K562 (cell line): ENCODE results near the gene GLT1D1. TPM values are rescaled to one million over a fixed set of nuclear protein-coding genes. Genes with fewer than 3 reads are reported as not detected.

Experiments
- ATAC-seq: fragments of 200-7000 bp; cut with Tn5 transposase; 3 replicates; pipeline ENCODE4 v1.9.1; 2020; ENCODE audit warnings: moderate library complexity
- BruUV-seq: library from RNA; stranded (reverse); fragments of 400-500 nt; replicated peaks from 2 replicates; lab custom pipeline; 2021; lab: Mats Ljungman, UMichigan
- CTCF ChIA-PET: fragments of 300-600 bp; formaldehyde crosslinking; extraction: SDS; loops from one replicate; lab custom pipeline; 2021; ENCODE audit warnings: low intra/inter-chr PET ratio; lab: Yijun Ruan, JAX
- POLR2A ChIA-PET: fragments of 300-600, 350-650 bp; sonication (Branson Sonifier 250); formaldehyde crosslinking; extraction: SDS; loops from one replicate; lab custom pipeline; 2021; ENCODE audit warnings: antibody characterized with exemption, inconsistent platforms; lab: Yijun Ruan, JAX
- DNase-seq, 4 experiments: peaks; one replicate each; pipeline versions ENCODE4 v3.0.0 to v3.0.0-alpha.2; 2011 to 2018; ENCODE audit warnings: low spot score in 3 of 4, mixed read lengths in 3 of 4; ENCODE audit errors: extremely low read depth in 1 of 4
- FAIRE-seq: peaks from 2 replicates; lab custom pipeline; 2011; peaks lifted over from hg19 to GRCh38; lab: Jason Lieb, UNC
- H2AFZ ChIP-seq: 2 replicates; pipeline ENCODE4 v1.6.0; 2011; ENCODE audit warnings: low read depth, low read length, control low read depth, inconsistent platforms
- H3K27ac ChIP-seq: fragments of 200-600 bp; 3 replicates; pipeline ENCODE4 v1.8.0; 2011; ENCODE audit warnings: low read depth, mild to moderate bottlenecking, control low read depth, inconsistent platforms, low read length, moderate library complexity, mixed read lengths; ENCODE audit errors: extremely low read depth
- H3K27me3 ChIP-seq, 2 experiments: fragments of 300-600 bp in 1 of 2; 2 replicates in 1 of 2; 3 replicates in 1 of 2; pipeline versions ENCODE4 v1.6.0 to v1.8.0; 2011; ENCODE audit warnings: inconsistent platforms in 2 of 2, low read length in 2 of 2, mild to moderate bottlenecking in 1 of 2, mixed read lengths in 1 of 2, moderate library complexity in 1 of 2; ENCODE audit not compliant: control insufficient read depth in 2 of 2, insufficient read depth in 2 of 2
- H3K36me3 ChIP-seq: fragments of 300-600 bp; 3 replicates; pipeline ENCODE4 v1.8.0; 2011; ENCODE audit warnings: mild to moderate bottlenecking, low read length, inconsistent platforms; ENCODE audit not compliant: control insufficient read depth, insufficient read depth
- H3K4me1 ChIP-seq, 2 experiments: fragments of 200-600 bp in 1 of 2; replicated peaks in 1 of 2; 2 replicates in 1 of 2; 3 replicates in 1 of 2; pipeline versions ENCODE4 v1.5.1 to v1.8.0; 2011; ENCODE audit warnings: inconsistent platforms in 2 of 2, low read length in 2 of 2, mild to moderate bottlenecking in 1 of 2, mixed read lengths in 1 of 2, moderate library complexity in 1 of 2; ENCODE audit not compliant: control insufficient read depth in 2 of 2, insufficient read depth in 2 of 2
- H3K4me2 ChIP-seq: 2 replicates; pipeline ENCODE4 v1.6.1; 2011; ENCODE audit warnings: low read length, control low read depth, inconsistent platforms, mixed read lengths; ENCODE audit not compliant: insufficient read depth
- H3K4me3 ChIP-seq: fragments of 200-600 bp; sonication (generic), shearing (Covaris generic); 2 replicates; pipeline ENCODE4 v1.5.1; 2016; ENCODE audit warnings: control low read depth, inconsistent platforms
- H3K79me2 ChIP-seq: fragments of 200-600 bp; 3 replicates; pipeline ENCODE4 v1.8.0; 2011; ENCODE audit warnings: low read length, inconsistent platforms; ENCODE audit not compliant: control insufficient read depth, insufficient read depth
- H3K9ac ChIP-seq, 2 experiments: 2 replicates each; pipeline versions ENCODE4 v1.6.0 to v1.6.1; 2011; ENCODE audit warnings: low read depth in 2 of 2, low read length in 2 of 2, control low read depth in 1 of 2, inconsistent platforms in 1 of 2, mild to moderate bottlenecking in 1 of 2, mixed read lengths in 1 of 2; ENCODE audit not compliant: insufficient read depth in 1 of 2
- H3K9me1 ChIP-seq: one replicate; pipeline ENCODE4 v1.6.0; 2011; ENCODE audit warnings: inconsistent platforms, mild to moderate bottlenecking, low read length, moderate library complexity; ENCODE audit not compliant: control insufficient read depth, insufficient read depth
- H3K9me3 ChIP-seq: replicated peaks from 2 replicates; pipeline ENCODE4 v1.5.1; 2011; ENCODE audit warnings: low read depth, low read length, inconsistent platforms; ENCODE audit not compliant: control insufficient read depth, insufficient read depth
- H4K20me1 ChIP-seq: replicated peaks from 2 replicates; pipeline ENCODE4 v1.6.1; 2011; ENCODE audit warnings: low read length, inconsistent platforms, mixed read lengths; ENCODE audit not compliant: control insufficient read depth, insufficient read depth
- EGR1 ChIP-seq: fragments of 450-650 bp; conservative IDR thresholded peaks from 2 replicates; pipeline ENCODE4 v1.6.1; 2017; ENCODE audit warnings: mild to moderate bottlenecking
- ILK ChIP-seq: fragments of 450-650 bp; IDR thresholded peaks from 2 replicates; pipeline ENCODE4 v1.6.1; 2016; ENCODE audit warnings: missing genetic modification characterization, low read depth, mild to moderate bottlenecking, missing compliant biosample characterization, moderate library complexity, borderline replicate concordance
- RFX1 ChIP-seq: fragments of 450-650 bp; IDR thresholded peaks from 2 replicates; pipeline ENCODE4 v1.6.1; 2016; ENCODE audit warnings: mild to moderate bottlenecking, moderate library complexity
- ZFP30 ChIP-seq: fragments of 250-450 bp; sonication (Bioruptor Pico); IDR thresholded peaks from 2 replicates; pipeline ENCODE4 v1.8.0; 2022; ENCODE audit warnings: moderate library complexity, mild to moderate bottlenecking, inconsistent platforms, borderline replicate concordance
- ZNF311 ChIP-seq: fragments of 250-450 bp; sonication (Bioruptor Pico); IDR thresholded peaks from 2 replicates; pipeline ENCODE4 v1.4.0; 2020; ENCODE audit warnings: mild to moderate bottlenecking, moderate library complexity
- WGBS: fragments of 100-300 bp; shearing (Covaris generic); methylation state at CpG from one replicate; pipeline ENCODE4 v1.1.6; 2016; ENCODE audit warnings: low coverage, mixed read lengths; ENCODE audit not compliant: insufficient coverage; ENCODE audit errors: missing lambda C conversion rate; 5-methylcytosine and 5-hydroxymethylcytosine counted together
- in situ Hi-C: fragments of 300-500 bp; cut with MboI; formaldehyde crosslinking; loops from 4 replicates; pipeline ENCODE4 v1.15.0; 2018; ENCODE audit warnings: inconsistent platforms, mixed read lengths
- intact Hi-C: fragments of 100-400 bp; cut with micrococcal nuclease; formaldehyde crosslinking; loops from 2 replicates; pipeline ENCODE4 v1.14.2; 2022
- polyA plus RNA-seq, 8 experiments: library from polyadenylated mRNA; depleted of rRNA in 4 of 8; stranded (reverse) in 5 of 8; unstranded in 3 of 8; fragments of >200 nt; fragmentation: Nextera tagmentation in 2 of 8; fragmentation: Illumina TruSeq in 1 of 8; extraction: Ambion mirVana in 2 of 8; extraction: Trizol in 1 of 8; gene quantifications; 2 replicates each; pipeline versions ENCODE4 v1.2.1 to v1.2.3, GENCODE V29; 2011 to 2014; ENCODE audit warnings: inconsistent platforms in 1 of 8, missing spikeins in 1 of 8
- total RNA-seq, 7 experiments: library from RNA; depleted of rRNA in 6 of 7; stranded (reverse); fragments of >200 nt in 6 of 7; fragmentation: Illumina TruSeq in 2 of 7; extraction: Trizol in 2 of 7; gene quantifications; 2 replicates each; pipeline versions ENCODE4 v1.2.1 to v1.2.3, GENCODE V29; 2011 to 2021; ENCODE audit warnings: low replicate concordance in 1 of 7
- TF ChIP-seq, protein P1 (sequence below): sonication (generic); formaldehyde crosslinking; IDR thresholded peaks from 2 replicates; pipeline ENCODE4 v1.8.0; 2022; ENCODE audit warnings: mild to moderate bottlenecking, missing genetic modification reagents
- TF ChIP-seq, protein P2 (sequence below): fragments of 450-650 bp; formaldehyde crosslinking; IDR thresholded peaks from 2 replicates; pipeline ENCODE4 v1.4.0; 2020; ENCODE audit warnings: mild to moderate bottlenecking

GLT1D1 gene
- total and polyA plus RNA-seq, 9 of the 15 experiments (the other 6 are each of a cell fraction or from before 2014, with no cell fraction given): 0.04 TPM; not detected in 8

DNA sequence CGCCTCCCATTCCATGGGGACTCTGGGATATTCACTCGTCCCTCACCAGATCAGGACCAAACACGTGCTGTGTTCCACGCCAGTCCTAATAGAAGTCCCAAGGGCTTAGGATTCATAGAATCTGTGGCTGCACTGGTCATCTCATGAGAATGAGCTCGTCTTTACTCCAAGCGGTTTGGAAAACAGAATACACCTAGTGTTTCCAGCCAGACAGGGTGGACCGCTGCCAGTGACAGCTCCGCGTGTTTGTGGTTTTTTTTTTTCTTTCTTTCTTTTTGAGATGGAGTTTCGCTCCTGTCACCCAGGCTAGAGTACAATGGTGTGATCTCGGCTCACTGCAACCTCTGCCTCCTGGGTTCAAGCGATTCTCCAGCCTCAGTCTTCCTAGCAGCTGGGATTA is 75.1 kb downstream of the GLT1D1 start:
- Histone ChIP-seq H4K20me1 (no peaks in the 10 kb centered on the region), H3K4me2 (no peak overlapping the region), H3K36me3 (no peaks in the 10 kb centered on the region), H3K4me3 (no peak overlapping the region), H3K27me3 (peaks cover 21 to 46% of the 10 kb centered on the region in 2 experiments; a peak in 4 of 5 replicates), H3K9me3 (no peaks in the 10 kb centered on the region), H3K27ac (no peak overlapping the region), H3K4me1 (peaks cover 0 to 9% of the 10 kb centered on the region in 2 experiments; a peak in 2 of 5 replicates), H3K9ac (no peak overlapping the region), H3K9me1 (no peaks in the 10 kb centered on the region), H3K79me2 (no peaks in the 10 kb centered on the region), H2AFZ (no peak overlapping the region)
- intact Hi-C loops: no loop called here
- ATAC-seq (no peak), DNase-seq (no peak), FAIRE-seq (no peak)
- in situ Hi-C loops: no loop called here
- TF ChIP-seq, protein P1, sequence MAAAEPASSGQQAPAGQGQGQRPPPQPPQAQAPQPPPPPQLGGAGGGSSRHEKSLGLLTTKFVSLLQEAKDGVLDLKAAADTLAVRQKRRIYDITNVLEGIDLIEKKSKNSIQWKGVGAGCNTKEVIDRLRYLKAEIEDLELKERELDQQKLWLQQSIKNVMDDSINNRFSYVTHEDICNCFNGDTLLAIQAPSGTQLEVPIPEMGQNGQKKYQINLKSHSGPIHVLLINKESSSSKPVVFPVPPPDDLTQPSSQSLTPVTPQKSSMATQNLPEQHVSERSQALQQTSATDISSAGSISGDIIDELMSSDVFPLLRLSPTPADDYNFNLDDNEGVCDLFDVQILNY (CRISPR knock-in tag): no peak
- WGBS: 2% methylated on average over 10 of the region's 12 CpGs
- ChIA-PET POLR2A (interaction anchor here (0.6 kb wide), 1 partner anchor 1865 kb away, joined by 3 read pairs; no protein-coding TSS in a partner anchor), CTCF (no interaction called here)
- BruUV-seq: no TSS peak

DNA sequence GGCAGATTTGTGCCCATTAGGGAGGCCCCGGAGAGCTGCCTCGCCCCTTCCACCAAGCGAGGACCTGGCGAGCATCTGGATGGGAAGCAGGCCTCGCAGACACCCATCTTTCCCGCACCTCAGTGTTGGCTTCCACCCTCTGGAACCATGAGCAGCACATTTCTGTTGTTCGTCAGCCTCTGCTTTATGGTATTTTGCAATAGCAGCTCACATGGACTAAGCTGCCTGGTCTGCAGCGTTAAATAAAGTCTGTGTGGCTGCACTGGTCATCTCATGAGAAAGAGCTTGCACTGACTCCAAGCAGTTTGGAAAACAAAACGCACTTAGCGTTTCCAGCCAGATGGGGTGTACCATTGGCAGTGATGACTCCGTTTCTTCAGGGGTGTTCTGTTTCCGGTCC is 75.8 kb downstream of the GLT1D1 start:
- H3K36me3 ChIP-seq: no peaks in the 10 kb centered on the region
- no peak overlapping the region for H2AFZ ChIP-seq
- ChIA-PET POLR2A (no interaction called here), CTCF (no interaction called here)
- H3K79me2 ChIP-seq: no peaks in the 10 kb centered on the region
- H3K9me3 ChIP-seq: no peaks in the 10 kb centered on the region
- DNase-seq (no peak), FAIRE-seq (no peak), ATAC-seq (no peak)
- no peak overlapping the region for H3K4me3 ChIP-seq
- H3K9ac ChIP-seq: no peak overlapping the region
- H3K4me1 ChIP-seq: peaks cover 0 to 9% of the 10 kb centered on the region in 2 experiments; a peak in 2 of 5 replicates
- in situ Hi-C loops: no loop called here
- H3K4me2 ChIP-seq: no peak overlapping the region
- no peaks in the 10 kb centered on the region for H4K20me1 ChIP-seq
- H3K9me1 ChIP-seq: no peaks in the 10 kb centered on the region
- H3K27me3 ChIP-seq: peaks cover 25 to 50% of the 10 kb centered on the region in 2 experiments; a peak in 4 of 5 replicates
- TF ChIP-seq EGR1 (no peak), RFX1 (no peak), ZNF311 (CRISPR knock-in tag) (no peak), ZFP30 (CRISPR knock-in tag) (no peak), ILK (tag) (no peak)
- TF ChIP-seq, protein P2, sequence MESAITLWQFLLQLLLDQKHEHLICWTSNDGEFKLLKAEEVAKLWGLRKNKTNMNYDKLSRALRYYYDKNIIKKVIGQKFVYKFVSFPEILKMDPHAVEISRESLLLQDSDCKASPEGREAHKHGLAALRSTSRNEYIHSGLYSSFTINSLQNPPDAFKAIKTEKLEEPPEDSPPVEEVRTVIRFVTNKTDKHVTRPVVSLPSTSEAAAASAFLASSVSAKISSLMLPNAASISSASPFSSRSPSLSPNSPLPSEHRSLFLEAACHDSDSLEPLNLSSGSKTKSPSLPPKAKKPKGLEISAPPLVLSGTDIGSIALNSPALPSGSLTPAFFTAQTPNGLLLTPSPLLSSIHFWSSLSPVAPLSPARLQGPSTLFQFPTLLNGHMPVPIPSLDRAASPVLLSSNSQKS (CRISPR knock-in tag): no peak
- intact Hi-C loops: no loop called here
- no TSS peak for BruUV-seq
- H3K27ac ChIP-seq: no peak overlapping the region
- WGBS: 0% methylated on average over 12 of the region's 12 CpGs
